ENCODE data around the gene BAAT.

The BAAT gene

DNA sequence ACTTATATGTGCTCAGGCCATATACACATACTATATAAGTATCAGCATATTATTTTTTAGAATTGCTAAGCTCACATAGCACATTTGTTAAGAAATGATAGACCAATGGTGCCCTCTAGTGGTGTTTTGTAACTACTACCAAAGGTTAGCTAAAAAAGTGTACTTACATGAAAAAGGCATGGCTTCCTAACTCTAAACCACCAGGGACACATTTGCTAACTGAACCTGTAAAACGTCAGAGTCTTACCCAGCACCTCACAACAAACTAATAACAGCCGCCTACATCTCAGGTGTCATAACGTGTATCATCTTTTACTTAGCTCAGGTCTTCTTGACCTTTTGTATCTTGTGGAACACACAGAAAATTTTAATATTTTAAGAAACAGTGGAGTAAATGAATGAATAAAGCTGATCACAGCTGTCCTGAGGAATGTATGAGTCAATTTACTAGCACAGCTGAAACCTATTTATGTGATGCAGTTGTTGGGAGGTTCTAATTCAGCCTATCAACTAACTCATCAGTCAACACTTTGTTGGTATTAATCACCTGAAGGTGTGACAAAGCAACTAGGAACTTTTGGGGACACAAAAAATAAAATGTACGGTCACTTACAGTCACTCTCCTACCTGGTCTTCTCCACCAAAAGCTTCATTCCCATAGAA, 72.9 kb downstream of the BAAT start:
- peak; percentile 90 for DNase-seq

GRCh38 chr9:101311191-101311590, 73.6 kb downstream of the BAAT start:
- no peak for DNase-seq
